ENCODE data around the gene TPGS2. TPM values are rescaled to one million over a fixed set of nuclear protein-coding genes. Genes with fewer than 3 reads are reported as not detected.

Gene TPGS2
- total RNA-seq, 1 experiment from 2014 or later: 93.3 TPM

- ChIA-PET POLR2A (no interaction called here), CTCF (no interaction called here), RAD21 (ENCODE audit: low non-redundant PET in 1 of 2, low total read pairs in 2 of 2, uncharacterized antibody in 2 of 2, unreplicated experiment in 2 of 2) (no interaction called here)
- Histone ChIP-seq H3K27me3 (ENCODE audit: insufficient read depth, low read length) (no peaks in the 10 kb centered on the region), H3K79me2 (ENCODE audit: insufficient read depth, low read length) (no peaks in the 10 kb centered on the region), H3K36me3 (ENCODE audit: control insufficient read depth in 1 of 2, insufficient read depth in 2 of 2, low read length in 2 of 2) (0 out of 4 replicates have a peak, but pooled peaks cover 0 to 4% of the 10 kb centered on the region in 2 experiments), H3K4me2 (ENCODE audit: low read length) (no peak overlapping the region), H3K9me2 (ENCODE audit: insufficient read depth) (no peaks in the 10 kb centered on the region), H3K9me3 (ENCODE audit: control insufficient read depth in 1 of 2, insufficient read depth in 1 of 2, low read depth in 1 of 2, low read length in 2 of 2) (no peaks in the 10 kb centered on the region), H3K4me1 (ENCODE audit: control insufficient read depth in 1 of 2, insufficient read depth in 2 of 2, low read length in 2 of 2) (peaks cover 0 to 3% of the 10 kb centered on the region in 2 experiments; a peak in 1 of 4 replicates), H4K20me1 (ENCODE audit: insufficient read depth) (no peaks in the 10 kb centered on the region), H3K4me3 (replicated peaks in 1 of 2; ENCODE audit: low read depth in 1 of 2, low read length in 2 of 2) (no peak overlapping the region), H3K27ac (ENCODE audit: low read depth, low read length) (no peak overlapping the region), H2AFZ (ENCODE audit: low read depth, low read length, poor library complexity, severe bottlenecking) (no peak overlapping the region), H3K9ac (ENCODE audit: low read length) (no peak overlapping the region)
- intact Hi-C loops (cut with micrococcal nuclease): no loop called here
- ATAC-seq (no peak), DNase-seq (ENCODE audit: low read depth, low spot score) (no peak)
- BruUV-seq (replicated peaks): no TSS peak
- TF ChIP-seq SRF (IDR thresholded peaks at IDR 0.05; ENCODE audit: low read depth) (no peak), CBX3 (IDR thresholded peaks at IDR 0.05; ENCODE audit: low read depth) (no peak), CEBPB (IDR thresholded peaks at IDR 0.05; ENCODE audit: low read depth) (no peak), YY1 (IDR thresholded peaks at IDR 0.05; ENCODE audit: extremely low read depth, insufficient replicate concordance, low read depth, low read length) (no peak), TCF7L2 (IDR thresholded peaks at IDR 0.05; ENCODE audit: borderline replicate concordance, extremely low read depth, insufficient read depth, insufficient read length) (no peak), CTCF (IDR thresholded peaks at IDR 0.05 in 2 of 3, conservative IDR thresholded peaks at IDR 0.05 in 1 of 3; ENCODE audit: borderline replicate concordance in 1 of 3, insufficient read depth in 1 of 3, low read depth in 2 of 3, low read length in 2 of 3) (no peak)
Observed at GRCh38 chr18:36786686-36787085, 42.1 kb downstream of the TPGS2 start.

- no peaks in the 10 kb centered on the region for H3K27me3 ChIP-seq (ENCODE audit: insufficient read depth, low read length)
- H4K20me1 ChIP-seq (ENCODE audit: insufficient read depth): no peaks in the 10 kb centered on the region
- H3K4me2 ChIP-seq (ENCODE audit: low read length): no peak overlapping the region
- H3K4me3 ChIP-seq (replicated peaks in 1 of 2; ENCODE audit: low read depth in 1 of 2, low read length in 2 of 2): no peak overlapping the region
- no peak overlapping the region for H2AFZ ChIP-seq (ENCODE audit: low read depth, low read length, poor library complexity, severe bottlenecking)
- H3K36me3 ChIP-seq (ENCODE audit: control insufficient read depth in 1 of 2, insufficient read depth in 2 of 2, low read length in 2 of 2): peaks cover 0 to 2% of the 10 kb centered on the region in 2 experiments; a peak in 1 of 4 replicates
- no peak overlapping the region for H3K27ac ChIP-seq (ENCODE audit: low read depth, low read length)
- H3K4me1 ChIP-seq (ENCODE audit: control insufficient read depth in 1 of 2, insufficient read depth in 2 of 2, low read length in 2 of 2): peaks cover 0 to 3% of the 10 kb centered on the region in 2 experiments; a peak in 1 of 4 replicates
- ATAC-seq (no peak), DNase-seq (ENCODE audit: low read depth, low spot score) (no peak)
- H3K79me2 ChIP-seq (ENCODE audit: insufficient read depth, low read length): no peaks in the 10 kb centered on the region
- RAD21 ChIA-PET (ENCODE audit: low non-redundant PET in 1 of 2, low total read pairs in 2 of 2, uncharacterized antibody in 2 of 2, unreplicated experiment in 2 of 2): no interaction called here
- POLR2A ChIA-PET: no interaction called here
- H3K9ac ChIP-seq (ENCODE audit: low read length): no peak overlapping the region
- no peaks in the 10 kb centered on the region for H3K9me2 ChIP-seq (ENCODE audit: insufficient read depth)
- no TSS peak for BruUV-seq (replicated peaks)
- no peaks in the 10 kb centered on the region for H3K9me3 ChIP-seq (ENCODE audit: control insufficient read depth in 1 of 2, insufficient read depth in 1 of 2, low read depth in 1 of 2, low read length in 2 of 2)
- intact Hi-C loops (cut with micrococcal nuclease): no loop called here
- CTCF ChIA-PET: no interaction called here
- TF ChIP-seq MAX (IDR thresholded peaks at IDR 0.05) (no peak), EZH2phosphoT487 (IDR thresholded peaks at IDR 0.05; ENCODE audit: borderline replicate concordance) (no peak), CBX3 (IDR thresholded peaks at IDR 0.05; ENCODE audit: low read depth) (no peak), YY1 (IDR thresholded peaks at IDR 0.05; ENCODE audit: extremely low read depth, insufficient replicate concordance, low read depth, low read length) (no peak), POLR2AphosphoS5 (IDR thresholded peaks at IDR 0.05; ENCODE audit: low read depth, low read length) (no peak), ATF3 (IDR thresholded peaks at IDR 0.05) (no peak), CEBPB (IDR thresholded peaks at IDR 0.05; ENCODE audit: low read depth) (no peak), EZH2 (IDR thresholded peaks at IDR 0.05) (no peak), REST (IDR thresholded peaks at IDR 0.05; ENCODE audit: low read depth) (no peak), FOSL1 (IDR thresholded peaks at IDR 0.05; ENCODE audit: low read depth) (no peak), EGR1 (IDR thresholded peaks at IDR 0.05; ENCODE audit: low read depth) (no peak)
Observed at GRCh38 chr18:36783792-36784191, 45.0 kb downstream of the TPGS2 start.

Data from HCT116 (cell line).